GM20431 (cell line): ENCODE measurements around the gene EYA2.

Source experiments
- in situ Hi-C: fragments of 300-500 bp; cut with MseI, MboI; formaldehyde crosslinking; loops from one replicate; pipeline ENCODE4 v1.15.0; 2020; ENCODE audit warnings: low sequenced_read_pairs; ENCODE audit not compliant: unreplicated experiment

Gene EYA2

GRCh38 chr20:47181056-47181862 is 286.6 kb downstream of the EYA2 start:
- in situ Hi-C loops, result loop anchor here (25.0 kb wide), 1 partner anchor 456 kb away; no protein-coding TSS in a partner anchor

- in situ Hi-C loops, result loop anchor here (25.0 kb wide), 1 partner anchor 454 kb away; no protein-coding TSS in a partner anchor
These were observed 288.7 kb downstream of the EYA2 start for GRCh38 chr20:47183367-47183766.

GRCh38 chr20:47187450-47188195 is 293.0 kb downstream of the EYA2 start:
- in situ Hi-C loops, result loop anchor here (25.0 kb wide), 1 partner anchor 450 kb away; no protein-coding TSS in a partner anchor

GRCh38 chr20:47188540-47188939 is 293.9 kb downstream of the EYA2 start:
- in situ Hi-C loops, result loop anchor here (25.0 kb wide), 1 partner anchor 449 kb away; no protein-coding TSS in a partner anchor

- in situ Hi-C loops, result loop anchor here (25.0 kb wide), 1 partner anchor 448 kb away; no protein-coding TSS in a partner anchor
These were observed 294.4 kb downstream of the EYA2 start for GRCh38 chr20:47189060-47189459.

- in situ Hi-C loops, result loop anchor here (25.0 kb wide), 1 partner anchor 446 kb away; no protein-coding TSS in a partner anchor
These were observed 296.5 kb downstream of the EYA2 start for GRCh38 chr20:47191074-47191673.

- in situ Hi-C loops, result loop anchor here (25.0 kb wide), 1 partner anchor 445 kb away; no protein-coding TSS in a partner anchor
These were observed 297.3 kb downstream of the EYA2 start for GRCh38 chr20:47191956-47192355.

- in situ Hi-C loops, result loop anchor here (25.0 kb wide), 1 partner anchor 442 kb away; no protein-coding TSS in a partner anchor
These were observed 300.9 kb downstream of the EYA2 start for GRCh38 chr20:47195573-47195972.

- in situ Hi-C loops, result loop anchor here (25.0 kb wide), 1 partner anchor 441 kb away; no protein-coding TSS in a partner anchor
These were observed 301.7 kb downstream of the EYA2 start for GRCh38 chr20:47196091-47197081.

- in situ Hi-C loops, result loop anchor here (25.0 kb wide), 1 partner anchor 439 kb away; no protein-coding TSS in a partner anchor
These were observed 303.6 kb downstream of the EYA2 start for GRCh38 chr20:47198254-47198671.

GRCh38 chr20:47198996-47199552 is 304.4 kb downstream of the EYA2 start:
- in situ Hi-C loops, result loop anchor here (25.0 kb wide), 1 partner anchor 438 kb away; no protein-coding TSS in a partner anchor

GRCh38 chr20:47201074-47201730 is 306.6 kb downstream of the EYA2 start:
- in situ Hi-C loops, result loop anchor here (10.0 kb wide), 1 partner anchor 174 kb away; no protein-coding TSS in a partner anchor

GRCh38 chr20:47202733-47203667 is 308.4 kb downstream of the EYA2 start:
- in situ Hi-C loops, result loop anchor here (10.0 kb wide), 1 partner anchor 172 kb away; no protein-coding TSS in a partner anchor

GRCh38 chr20:47204008-47204849 is 309.6 kb downstream of the EYA2 start:
- in situ Hi-C loops, result loop anchor here (10.0 kb wide), 1 partner anchor 171 kb away; no protein-coding TSS in a partner anchor

GRCh38 chr20:47204850-47205122 is 310.1 kb downstream of the EYA2 start:
- in situ Hi-C loops, result loop anchor here (10.0 kb wide), 1 partner anchor 170 kb away; no protein-coding TSS in a partner anchor

GRCh38 chr20:47205577-47206123 is 311.0 kb downstream of the EYA2 start:
- in situ Hi-C loops, result loop anchor here (10.0 kb wide), 1 partner anchor 169 kb away; no protein-coding TSS in a partner anchor
